ENCODE data around the gene NR1D2. TPM values are rescaled to one million over a fixed set of nuclear protein-coding genes. Genes with fewer than 3 reads are reported as not detected.

The NR1D2 gene
- total and polyA plus RNA-seq, 2 of the 13 experiments (the other 11 are each of a cell fraction or from before 2014, with no cell fraction given), result 5.3 to 8.1 TPM

DNA sequence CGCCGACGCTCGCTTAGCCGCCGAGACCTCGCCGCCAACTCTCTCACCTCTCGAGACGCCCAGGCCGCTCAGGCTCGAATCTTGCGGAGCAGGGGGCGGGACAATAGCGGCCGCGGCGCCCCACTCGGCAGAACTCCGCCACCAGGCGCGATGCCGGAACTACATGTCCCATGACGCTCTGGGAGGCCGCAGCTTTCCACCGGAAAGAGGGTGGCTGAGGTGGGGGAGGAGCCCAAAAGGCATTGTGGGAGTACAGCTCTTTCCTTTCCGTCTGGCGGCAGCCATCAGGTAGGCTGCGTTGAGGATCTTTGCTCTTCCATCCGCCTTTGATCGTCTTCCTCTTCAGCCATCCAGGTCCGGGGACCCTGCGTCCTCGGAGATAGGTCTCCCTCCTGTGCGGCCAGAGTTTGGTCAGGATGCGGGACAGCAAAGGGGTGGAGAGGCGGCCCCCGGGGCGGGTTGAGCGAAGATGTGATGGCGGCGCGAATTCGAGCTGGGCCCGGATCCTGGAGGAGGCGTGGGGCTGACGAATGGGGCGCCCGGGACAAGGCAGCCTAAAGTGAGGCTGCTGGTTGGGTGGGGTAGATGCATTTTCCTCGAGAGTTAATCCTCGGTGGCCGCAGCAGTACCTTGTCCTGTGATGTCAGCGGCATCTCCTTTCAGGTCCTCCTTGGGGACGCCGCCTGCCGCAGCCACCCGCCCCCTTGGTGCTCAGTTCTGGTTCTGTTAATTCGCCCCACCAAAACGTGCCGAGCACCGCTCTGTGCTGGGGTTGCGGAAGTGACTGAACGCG is 28.0 kb upstream of the NR1D2 start, which contains the start of the genes NKIRAS1 and RPL15 (continued):
- TF ChIP-seq ZNF547 (CRISPR knock-in tag; IDR thresholded peaks at IDR 0.05) (peak; percentile 85), RBM22 (optimal IDR thresholded peaks at IDR 0.05; ENCODE audit: low read length) (peak; percentile 72), ZNF256 (CRISPR knock-in tag; conservative IDR thresholded peaks at IDR 0.05) (peak; percentile 74), NR2F2 (IDR thresholded peaks at IDR 0.05; ENCODE audit: borderline replicate concordance, low read depth) (peak; percentile 61; the same call in 1 of the 2 replicates), EEA1 (CRISPR knock-in tag; IDR thresholded peaks at IDR 0.05; ENCODE audit: borderline replicate concordance) (no peak), NBN (conservative IDR thresholded peaks at IDR 0.05) (no peak), ZFP82 (CRISPR knock-in tag; IDR thresholded peaks at IDR 0.05; ENCODE audit: borderline replicate concordance) (no peak), ZFP90 (CRISPR knock-in tag; IDR thresholded peaks at IDR 0.05; ENCODE audit: borderline replicate concordance) (peak; percentile 76; the same call in 1 of the 2 replicates), ZBTB7A (CRISPR knock-in tag; IDR thresholded peaks at IDR 0.05) (no peak), ZNF333 (CRISPR knock-in tag; IDR thresholded peaks at IDR 0.05; ENCODE audit: borderline replicate concordance) (peak; percentile 71; the same call in 1 of the 2 replicates), ARNTL (CRISPR knock-in tag; IDR thresholded peaks at IDR 0.05) (0 out of 2 replicates have a peak, but pooled peaks have one; percentile 68), NR2C2 (CRISPR knock-in tag; IDR thresholded peaks at IDR 0.05; ENCODE audit: borderline replicate concordance) (peak; percentile 87)
- TF ChIP-seq, protein P1, sequence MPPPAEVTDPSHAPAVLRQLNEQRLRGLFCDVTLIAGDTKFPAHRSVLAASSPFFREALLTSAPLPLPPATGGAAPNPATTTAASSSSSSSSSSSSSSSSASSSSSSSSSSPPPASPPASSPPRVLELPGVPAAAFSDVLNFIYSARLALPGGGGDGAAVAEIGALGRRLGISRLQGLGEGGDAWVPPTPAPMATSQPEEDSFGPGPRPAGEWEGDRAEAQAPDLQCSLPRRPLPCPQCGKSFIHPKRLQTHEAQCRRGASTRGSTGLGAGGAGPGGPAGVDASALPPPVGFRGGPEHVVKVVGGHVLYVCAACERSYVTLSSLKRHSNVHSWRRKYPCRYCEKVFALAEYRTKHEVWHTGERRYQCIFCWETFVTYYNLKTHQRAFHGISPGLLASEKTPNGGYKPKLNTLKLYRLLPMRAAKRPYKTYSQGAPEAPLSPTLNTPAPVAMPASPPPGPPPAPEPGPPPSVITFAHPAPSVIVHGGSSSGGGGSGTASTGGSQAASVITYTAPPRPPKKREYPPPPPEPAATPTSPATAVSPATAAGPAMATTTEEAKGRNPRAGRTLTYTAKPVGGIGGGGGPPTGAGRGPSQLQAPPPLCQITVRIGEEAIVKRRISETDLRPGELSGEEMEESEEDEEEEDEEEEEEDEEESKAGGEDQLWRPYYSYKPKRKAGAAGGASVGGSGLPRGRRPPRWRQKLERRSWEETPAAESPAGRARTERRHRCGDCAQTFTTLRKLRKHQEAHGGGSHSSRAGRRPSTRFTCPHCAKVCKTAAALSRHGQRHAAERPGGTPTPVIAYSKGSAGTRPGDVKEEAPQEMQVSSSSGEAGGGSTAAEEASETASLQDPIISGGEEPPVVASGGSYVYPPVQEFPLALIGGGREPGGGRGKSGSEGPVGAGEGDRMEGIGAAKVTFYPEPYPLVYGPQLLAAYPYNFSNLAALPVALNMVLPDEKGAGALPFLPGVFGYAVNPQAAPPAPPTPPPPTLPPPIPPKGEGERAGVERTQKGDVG (CRISPR knock-in tag; IDR thresholded peaks at IDR 0.05; ENCODE audit: borderline replicate concordance), result no peak; the same call in 1 of the 2 replicates
- TF ChIP-seq, protein P2, sequence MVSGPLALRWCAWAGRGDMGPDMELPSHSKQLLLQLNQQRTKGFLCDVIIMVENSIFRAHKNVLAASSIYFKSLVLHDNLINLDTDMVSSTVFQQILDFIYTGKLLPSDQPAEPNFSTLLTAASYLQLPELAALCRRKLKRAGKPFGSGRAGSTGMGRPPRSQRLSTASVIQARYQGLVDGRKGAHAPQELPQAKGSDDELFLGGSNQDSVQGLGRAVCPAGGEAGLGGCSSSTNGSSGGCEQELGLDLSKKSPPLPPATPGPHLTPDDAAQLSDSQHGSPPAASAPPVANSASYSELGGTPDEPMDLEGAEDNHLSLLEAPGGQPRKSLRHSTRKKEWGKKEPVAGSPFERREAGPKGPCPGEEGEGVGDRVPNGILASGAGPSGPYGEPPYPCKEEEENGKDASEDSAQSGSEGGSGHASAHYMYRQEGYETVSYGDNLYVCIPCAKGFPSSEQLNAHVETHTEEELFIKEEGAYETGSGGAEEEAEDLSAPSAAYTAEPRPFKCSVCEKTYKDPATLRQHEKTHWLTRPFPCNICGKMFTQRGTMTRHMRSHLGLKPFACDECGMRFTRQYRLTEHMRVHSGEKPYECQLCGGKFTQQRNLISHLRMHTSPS (CRISPR knock-in tag; IDR thresholded peaks at IDR 0.05; ENCODE audit: low read depth), result no peak
- TF ChIP-seq, protein P3, sequence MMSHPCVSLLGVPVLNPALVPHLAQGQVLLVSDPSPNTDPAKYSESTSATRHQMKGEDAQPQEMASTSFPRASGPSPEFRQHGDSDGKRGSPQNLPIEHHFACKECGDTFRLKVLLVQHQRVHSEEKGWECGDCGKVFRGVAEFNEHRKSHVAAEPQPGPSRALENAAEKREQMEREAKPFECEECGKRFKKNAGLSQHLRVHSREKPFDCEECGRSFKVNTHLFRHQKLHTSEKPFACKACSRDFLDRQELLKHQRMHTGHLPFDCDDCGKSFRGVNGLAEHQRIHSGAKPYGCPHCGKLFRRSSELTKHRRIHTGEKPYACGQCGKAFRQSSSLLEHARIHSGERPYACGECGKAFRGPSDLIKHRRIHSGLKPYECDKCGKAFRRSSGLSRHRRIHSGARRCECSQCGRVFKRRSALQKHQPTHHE (CRISPR knock-in tag; IDR thresholded peaks at IDR 0.05; ENCODE audit: borderline replicate concordance), result peak; percentile 97
- TF ChIP-seq, protein P4, sequence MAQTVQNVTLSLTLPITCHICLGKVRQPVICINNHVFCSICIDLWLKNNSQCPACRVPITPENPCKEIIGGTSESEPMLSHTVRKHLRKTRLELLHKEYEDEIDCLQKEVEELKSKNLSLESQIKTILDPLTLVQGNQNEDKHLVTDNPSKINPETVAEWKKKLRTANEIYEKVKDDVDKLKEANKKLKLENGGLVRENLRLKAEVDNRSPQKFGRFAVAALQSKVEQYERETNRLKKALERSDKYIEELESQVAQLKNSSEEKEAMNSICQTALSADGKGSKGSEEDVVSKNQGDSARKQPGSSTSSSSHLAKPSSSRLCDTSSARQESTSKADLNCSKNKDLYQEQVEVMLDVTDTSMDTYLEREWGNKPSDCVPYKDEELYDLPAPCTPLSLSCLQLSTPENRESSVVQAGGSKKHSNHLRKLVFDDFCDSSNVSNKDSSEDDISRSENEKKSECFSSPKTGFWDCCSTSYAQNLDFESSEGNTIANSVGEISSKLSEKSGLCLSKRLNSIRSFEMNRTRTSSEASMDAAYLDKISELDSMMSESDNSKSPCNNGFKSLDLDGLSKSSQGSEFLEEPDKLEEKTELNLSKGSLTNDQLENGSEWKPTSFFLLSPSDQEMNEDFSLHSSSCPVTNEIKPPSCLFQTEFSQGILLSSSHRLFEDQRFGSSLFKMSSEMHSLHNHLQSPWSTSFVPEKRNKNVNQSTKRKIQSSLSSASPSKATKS (CRISPR knock-in tag; IDR thresholded peaks at IDR 0.05), result peak; percentile 26; the same call in 1 of the 2 replicates
- TF ChIP-seq, protein P5, sequence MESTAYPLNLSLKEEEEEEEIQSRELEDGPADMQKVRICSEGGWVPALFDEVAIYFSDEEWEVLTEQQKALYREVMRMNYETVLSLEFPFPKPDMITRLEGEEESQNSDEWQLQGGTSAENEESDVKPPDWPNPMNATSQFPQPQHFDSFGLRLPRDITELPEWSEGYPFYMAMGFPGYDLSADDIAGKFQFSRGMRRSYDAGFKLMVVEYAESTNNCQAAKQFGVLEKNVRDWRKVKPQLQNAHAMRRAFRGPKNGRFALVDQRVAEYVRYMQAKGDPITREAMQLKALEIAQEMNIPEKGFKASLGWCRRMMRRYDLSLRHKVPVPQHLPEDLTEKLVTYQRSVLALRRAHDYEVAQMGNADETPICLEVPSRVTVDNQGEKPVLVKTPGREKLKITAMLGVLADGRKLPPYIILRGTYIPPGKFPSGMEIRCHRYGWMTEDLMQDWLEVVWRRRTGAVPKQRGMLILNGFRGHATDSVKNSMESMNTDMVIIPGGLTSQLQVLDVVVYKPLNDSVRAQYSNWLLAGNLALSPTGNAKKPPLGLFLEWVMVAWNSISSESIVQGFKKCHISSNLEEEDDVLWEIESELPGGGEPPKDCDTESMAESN (CRISPR knock-in tag; conservative IDR thresholded peaks at IDR 0.05), result peak; percentile 79; the same call in 1 of the 2 replicates

Data from HepG2 (cell line).